Epithelial cell of proximal tubule (primary cell): ENCODE measurements around the gene SOX12. TPM values are rescaled to one million over a fixed set of nuclear protein-coding genes. Genes with fewer than 3 reads are reported as not detected.
"Not testable (repeated sequence)": the region's sequence is repeated elsewhere in the genome, so short reads cannot be mapped to it uniquely, and the experiment has no call there.

Experiments
- DNase-seq: peaks from one replicate; pipeline ENCODE4 v3.0.0-alpha.2; 2011; ENCODE audit warnings: low read depth
- H3K4me3 ChIP-seq: 2 replicates; pipeline ENCODE4 v1.5.1; 2011; ENCODE audit warnings: low read depth, mild to moderate bottlenecking, low read length
- CTCF ChIP-seq: conservative IDR thresholded peaks from 2 replicates; pipeline ENCODE4 v1.5.1; 2012; ENCODE audit warnings: low read depth, mild to moderate bottlenecking, low read length
- total RNA-seq: library from RNA; depleted of rRNA; stranded (reverse); fragments of >200 nt; gene quantifications from 2 replicates; pipeline ENCODE4 v1.2.3, GENCODE V29; 2015

Gene SOX12
- total RNA-seq, 1 donor from 2014 or later, result 10.1 TPM

GRCh38 chr20:370151-370600 is 44.8 kb downstream of the SOX12 start:
- TF ChIP-seq CTCF, result no peak
- H3K4me3 ChIP-seq, result no peak overlapping the region
- no peak for DNase-seq

- no peak for DNase-seq
- TF ChIP-seq CTCF, result no peak
- no peak overlapping the region for H3K4me3 ChIP-seq
Measured at GRCh38 chr20:370977-371754, 45.8 kb downstream of the SOX12 start.

- TF ChIP-seq CTCF, result no peak
- DNase-seq, result no peak
Measured at GRCh38 chr20:371755-372542, 46.6 kb downstream of the SOX12 start.

GRCh38 chr20:372543-373082 is 47.3 kb downstream of the SOX12 start:
- H3K4me3 ChIP-seq, DNase-seq: not testable (repeated sequence)

More at GRCh38 chr20:371755-372542, 46.6 kb downstream of the SOX12 start:
- H3K4me3 ChIP-seq, result no peak overlapping the region

- H3K4me3 ChIP-seq, result no peak overlapping the region
Measured at GRCh38 chr20:373171-373890, 48.0 kb downstream of the SOX12 start.

GRCh38 chr20:375265-375889 is 50.0 kb downstream of the SOX12 start:
- H3K4me3 ChIP-seq, result no peak overlapping the region
- TF ChIP-seq CTCF, result no peak
- no peak for DNase-seq

More at GRCh38 chr20:373171-373890, 48.0 kb downstream of the SOX12 start:
- DNase-seq, result no peak
- TF ChIP-seq CTCF, result no peak

- no peak overlapping the region for H3K4me3 ChIP-seq
- no peak for TF ChIP-seq CTCF
- no peak for DNase-seq
Measured at GRCh38 chr20:376089-376488, 50.7 kb downstream of the SOX12 start.
